ENCODE measurements around the gene NAALAD2.

The NAALAD2 gene

DNA sequence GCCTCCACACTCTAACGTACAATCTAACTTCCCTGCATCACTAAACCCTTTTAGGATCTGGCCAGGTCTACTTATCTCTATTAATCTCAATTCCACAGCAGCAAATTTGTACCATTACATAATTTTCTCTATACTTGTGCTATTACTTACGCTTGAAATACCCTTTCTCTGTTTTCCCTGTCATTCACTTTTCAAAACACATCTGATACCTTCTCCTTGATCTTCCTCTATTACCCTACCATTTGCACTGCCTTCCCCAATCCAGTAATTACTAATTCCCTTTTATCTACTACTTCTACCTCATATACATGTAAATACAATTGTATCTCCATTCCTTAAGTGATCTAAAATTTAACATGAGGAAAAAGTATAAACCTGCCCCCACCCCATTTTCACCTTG, 74.4 kb downstream of the NAALAD2 start:
- H3K9me3 ChIP-seq (ENCODE audit: insufficient read depth, low read length): no peaks in the 10 kb centered on the region
- H4K20me1 ChIP-seq (ENCODE audit: low read depth, low read length): peaks cover 7% of the 10 kb centered on the region
- no peak overlapping the region for H3K4me3 ChIP-seq (ENCODE audit: insufficient read depth, low read length, poor library complexity, severe bottlenecking)
- H3K27ac ChIP-seq (ENCODE audit: low read depth, low read length): no peak overlapping the region
- H3K27me3 ChIP-seq (ENCODE audit: low read length): no peaks in the 10 kb centered on the region
- H3K9me2 ChIP-seq (replicated peaks; ENCODE audit: insufficient read depth, low read length): no peaks in the 10 kb centered on the region
- H2AFZ ChIP-seq (ENCODE audit: low read depth, low read length, severe bottlenecking): no peak overlapping the region
- peaks cover 30% of the 10 kb centered on the region for H3K79me2 ChIP-seq (ENCODE audit: insufficient read depth, low read length)
- no peak overlapping the region for H3K4me2 ChIP-seq (ENCODE audit: low read depth, low read length, poor library complexity, severe bottlenecking)
- H3K9ac ChIP-seq (ENCODE audit: low read length): no peak overlapping the region
- peaks cover 28% of the 10 kb centered on the region for H3F3A ChIP-seq (ENCODE audit: insufficient read depth)
- H3K36me3 ChIP-seq (ENCODE audit: low read length): peaks cover 65% of the 10 kb centered on the region
- TF ChIP-seq EZH2phosphoT487 (conservative IDR thresholded peaks at IDR 0.05; ENCODE audit: low read length): no peak
- TF ChIP-seq, protein P1, sequence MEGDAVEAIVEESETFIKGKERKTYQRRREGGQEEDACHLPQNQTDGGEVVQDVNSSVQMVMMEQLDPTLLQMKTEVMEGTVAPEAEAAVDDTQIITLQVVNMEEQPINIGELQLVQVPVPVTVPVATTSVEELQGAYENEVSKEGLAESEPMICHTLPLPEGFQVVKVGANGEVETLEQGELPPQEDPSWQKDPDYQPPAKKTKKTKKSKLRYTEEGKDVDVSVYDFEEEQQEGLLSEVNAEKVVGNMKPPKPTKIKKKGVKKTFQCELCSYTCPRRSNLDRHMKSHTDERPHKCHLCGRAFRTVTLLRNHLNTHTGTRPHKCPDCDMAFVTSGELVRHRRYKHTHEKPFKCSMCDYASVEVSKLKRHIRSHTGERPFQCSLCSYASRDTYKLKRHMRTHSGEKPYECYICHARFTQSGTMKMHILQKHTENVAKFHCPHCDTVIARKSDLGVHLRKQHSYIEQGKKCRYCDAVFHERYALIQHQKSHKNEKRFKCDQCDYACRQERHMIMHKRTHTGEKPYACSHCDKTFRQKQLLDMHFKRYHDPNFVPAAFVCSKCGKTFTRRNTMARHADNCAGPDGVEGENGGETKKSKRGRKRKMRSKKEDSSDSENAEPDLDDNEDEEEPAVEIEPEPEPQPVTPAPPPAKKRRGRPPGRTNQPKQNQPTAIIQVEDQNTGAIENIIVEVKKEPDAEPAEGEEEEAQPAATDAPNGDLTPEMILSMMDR (IDR thresholded peaks at IDR 0.05; ENCODE audit: insufficient read depth, low read length, poor library complexity, severe bottlenecking): no peak

DNA sequence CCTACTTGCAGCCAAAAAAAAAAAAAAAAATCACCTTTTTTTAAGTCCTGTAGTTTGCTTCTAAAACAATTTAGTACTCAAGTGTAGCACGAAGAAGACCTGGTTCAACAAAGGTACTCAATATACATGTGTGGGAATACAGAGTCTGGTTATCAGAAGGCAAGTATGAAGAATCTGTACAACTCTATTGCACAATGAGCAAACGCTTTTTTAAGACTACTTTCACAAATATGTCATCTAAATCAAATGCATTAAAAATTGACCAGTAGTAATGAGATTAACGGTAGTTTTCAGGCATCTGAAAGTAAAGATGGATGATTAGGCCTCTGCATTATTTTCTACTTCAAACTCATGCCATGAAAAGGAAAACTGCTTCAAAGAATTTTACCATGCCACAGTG, 78.9 kb downstream of the NAALAD2 start:
- Histone ChIP-seq H3K9ac (ENCODE audit: low read length) (no peak overlapping the region), H2AFZ (ENCODE audit: low read depth, low read length, severe bottlenecking) (no peak overlapping the region), H3K36me3 (ENCODE audit: low read length) (peaks cover 75% of the 10 kb centered on the region), H3F3A (ENCODE audit: insufficient read depth) (0 out of 2 replicates have a peak, but pooled peaks cover 8% of the 10 kb centered on the region), H3K79me2 (ENCODE audit: insufficient read depth, low read length) (peaks cover 74% of the 10 kb centered on the region), H3K4me3 (ENCODE audit: insufficient read depth, low read length, poor library complexity, severe bottlenecking) (no peak overlapping the region), H3K9me3 (ENCODE audit: insufficient read depth, low read length) (no peaks in the 10 kb centered on the region), H4K20me1 (ENCODE audit: low read depth, low read length) (peaks cover 29% of the 10 kb centered on the region), H3K9me2 (replicated peaks; ENCODE audit: insufficient read depth, low read length) (no peaks in the 10 kb centered on the region), H3K27ac (ENCODE audit: low read depth, low read length) (no peak overlapping the region), H3K27me3 (ENCODE audit: low read length) (no peaks in the 10 kb centered on the region), H3K4me2 (ENCODE audit: low read depth, low read length, poor library complexity, severe bottlenecking) (no peak overlapping the region)
- TF ChIP-seq, protein P1 (IDR thresholded peaks at IDR 0.05; ENCODE audit: insufficient read depth, low read length, poor library complexity, severe bottlenecking): no peak

DNA sequence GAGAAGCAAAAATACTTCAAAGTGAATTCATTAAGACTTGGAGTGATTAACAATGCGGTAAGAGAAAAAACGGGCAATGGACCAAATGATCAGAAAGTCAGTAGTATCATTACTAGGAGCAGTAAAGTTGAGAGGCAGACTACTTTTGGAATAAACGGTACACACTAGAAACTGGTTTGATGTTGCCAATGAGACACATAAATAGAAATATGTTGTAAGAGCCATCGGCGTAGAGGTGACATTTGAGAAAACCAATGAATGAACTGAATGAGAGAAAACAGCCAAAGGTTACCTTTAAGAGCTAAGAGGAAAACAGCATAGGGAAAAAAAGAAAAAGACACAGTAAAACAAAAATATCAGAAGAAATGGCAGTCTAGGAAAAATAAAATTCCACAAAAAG, 82.1 kb downstream of the NAALAD2 start:
- Histone ChIP-seq H3K9me3 (ENCODE audit: insufficient read depth, low read length) (no peaks in the 10 kb centered on the region), H3K4me3 (ENCODE audit: insufficient read depth, low read length, poor library complexity, severe bottlenecking) (no peak overlapping the region), H3K79me2 (ENCODE audit: insufficient read depth, low read length) (peaks cover 99% of the 10 kb centered on the region), H3K36me3 (ENCODE audit: low read length) (peaks cover 54% of the 10 kb centered on the region), H3K27ac (ENCODE audit: low read depth, low read length) (no peak overlapping the region), H2AFZ (ENCODE audit: low read depth, low read length, severe bottlenecking) (no peak overlapping the region), H3K27me3 (ENCODE audit: low read length) (no peaks in the 10 kb centered on the region), H4K20me1 (ENCODE audit: low read depth, low read length) (peaks cover 48% of the 10 kb centered on the region), H3K9me2 (replicated peaks; ENCODE audit: insufficient read depth, low read length) (no peaks in the 10 kb centered on the region), H3F3A (ENCODE audit: insufficient read depth) (0 out of 2 replicates have a peak, but pooled peaks cover 6% of the 10 kb centered on the region), H3K9ac (ENCODE audit: low read length) (no peak overlapping the region), H3K4me2 (ENCODE audit: low read depth, low read length, poor library complexity, severe bottlenecking) (no peak overlapping the region)
- TF ChIP-seq, protein P1 (IDR thresholded peaks at IDR 0.05; ENCODE audit: insufficient read depth, low read length, poor library complexity, severe bottlenecking): no peak
- TF ChIP-seq EZH2phosphoT487 (conservative IDR thresholded peaks at IDR 0.05; ENCODE audit: low read length): no peak
